Measurements from ENCODE around the gene ALG3.
A peak's percentile ranks its signal among the peaks of the same experiment; 100 is the strongest.

ALG3 gene

DNA sequence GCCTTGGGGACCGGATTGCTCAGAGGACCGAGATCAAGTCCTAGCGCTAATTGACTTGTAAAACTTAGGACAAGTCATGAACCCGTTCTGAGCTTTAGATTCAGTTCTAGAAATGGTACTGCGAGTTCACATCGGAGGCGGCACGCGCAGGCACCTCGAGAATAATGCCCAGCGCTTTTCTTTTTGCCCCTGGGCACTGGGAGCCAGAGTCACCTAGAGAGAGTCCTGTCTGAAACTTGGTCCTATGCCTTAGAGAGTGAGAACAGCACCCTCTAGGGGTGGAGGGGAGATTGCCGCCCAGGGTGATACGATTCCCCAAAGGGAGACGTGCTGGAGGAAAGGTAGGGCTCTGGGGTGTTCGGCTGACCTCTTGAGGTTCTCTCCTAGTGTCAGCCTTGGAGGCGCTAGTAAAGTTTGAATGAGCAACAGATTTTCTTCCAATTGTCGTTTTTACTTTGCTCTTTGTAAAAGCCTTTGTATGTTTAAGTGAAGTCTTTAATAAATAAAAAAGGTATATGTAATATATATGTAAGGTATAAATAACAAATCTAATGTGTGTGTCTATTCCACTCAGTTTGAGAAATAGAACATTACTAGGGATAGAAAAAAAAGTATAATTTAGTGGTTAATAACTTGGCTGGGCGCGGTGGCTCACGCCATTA is 1.5 kb upstream of the ALG3 start:
- WGBS (ENCODE audit: insufficient coverage) = under 1% methylated on average over 9 of the region's 20 CpGs
- Histone ChIP-seq H3K27me3 (replicated peaks in 2 of 5; ENCODE audit: control insufficient read depth in 4 of 5, insufficient read depth in 5 of 5, low read length in 4 of 5) (no peaks in the 10 kb centered on the region), H3K4me1 (ENCODE audit: control extremely low read depth in 1 of 4, control insufficient read depth in 4 of 4, insufficient read depth in 4 of 4, low read length in 3 of 4) (peaks cover 5 to 23% (median 17%) of the 10 kb centered on the region in 4 experiments), H3K9me3 (ENCODE audit: control extremely low read depth in 1 of 5, control insufficient read depth in 4 of 5, insufficient read depth in 2 of 5, low read depth in 1 of 5, low read length in 4 of 5) (no peaks in the 10 kb centered on the region), H3K27ac (ENCODE audit: insufficient read depth in 1 of 2, low read depth in 1 of 2, low read length in 2 of 2, poor library complexity in 1 of 2, severe bottlenecking in 2 of 2) (peak overlapping the region; percentile 25 to 92), H3K4me3 (ENCODE audit: control insufficient read depth in 1 of 7, extremely low read depth in 1 of 7, insufficient read depth in 4 of 7, low read depth in 2 of 7, low read length in 6 of 7) (peak overlapping the region; percentile 76 to 100 (median 89)), H3K36me3 (ENCODE audit: control insufficient read depth in 4 of 4, insufficient read depth in 4 of 4, low read length in 3 of 4) (peaks cover 0 to 11% (median 5%) of the 10 kb centered on the region in 4 experiments)
- POLR2A ChIA-PET = no interaction called here
- peak; percentile 90 to 94 (median 92) for DNase-seq
- CTCF ChIA-PET = interaction anchor here (0.7 to 10.4 kb wide), 15 partner anchors 8 to 354 kb away, joined by 3 to 70 read pairs (median 4); partner anchors contain the start of genes ABCF3 and VWA5B2

DNA sequence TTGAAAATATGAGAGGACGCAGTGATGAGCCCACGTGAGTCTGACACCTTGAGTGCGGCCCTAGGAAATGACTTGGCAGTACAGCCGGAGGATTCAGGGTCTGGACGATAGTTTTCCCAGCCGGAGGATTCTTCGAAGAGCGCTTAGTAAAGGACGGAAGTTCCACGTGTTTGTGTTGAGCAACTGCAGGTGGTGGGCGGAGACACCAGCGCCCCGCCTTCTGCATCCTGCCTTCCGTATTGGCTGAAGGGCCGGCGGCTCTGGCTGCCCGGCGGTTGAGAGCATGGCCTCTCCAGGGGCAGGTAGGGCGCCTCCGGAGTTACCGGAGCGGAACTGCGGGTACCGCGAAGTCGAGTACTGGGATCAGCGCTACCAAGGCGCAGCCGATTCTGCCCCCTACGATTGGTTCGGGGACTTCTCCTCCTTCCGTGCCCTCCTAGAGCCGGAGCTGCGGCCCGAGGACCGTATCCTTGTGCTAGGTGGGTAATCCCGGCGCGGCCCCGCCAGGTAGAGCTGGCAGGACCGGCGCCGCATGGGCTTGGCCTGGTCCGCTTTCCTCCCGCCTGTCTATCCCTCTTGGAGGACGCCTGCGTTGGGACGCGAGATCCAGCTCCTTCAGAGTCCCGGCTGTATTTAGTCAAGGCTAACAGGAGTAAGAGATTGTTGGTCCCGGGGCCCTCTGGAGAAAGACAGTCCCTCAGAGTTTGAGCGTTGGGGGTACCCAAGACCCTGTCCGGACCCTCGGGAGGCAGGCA is 827 bp upstream of the ALG3 start, which contains the start of gene EEF1AKMT4:
TSS of gene EEF1AKMT4 (plus strand) at position 261 of the 755 bp plus-strand sequence. CDS start at position 284, 23 bp downstream.
- Histone ChIP-seq H3K36me3 (ENCODE audit: control insufficient read depth in 4 of 4, insufficient read depth in 4 of 4, low read length in 3 of 4) (peaks cover 0 to 18% (median 9%) of the 10 kb centered on the region in 4 experiments), H3K9me3 (ENCODE audit: control extremely low read depth in 1 of 5, control insufficient read depth in 4 of 5, insufficient read depth in 2 of 5, low read depth in 1 of 5, low read length in 4 of 5) (no peaks in the 10 kb centered on the region), H3K27me3 (replicated peaks in 2 of 5; ENCODE audit: control insufficient read depth in 4 of 5, insufficient read depth in 5 of 5, low read length in 4 of 5) (no peaks in the 10 kb centered on the region), H3K27ac (ENCODE audit: insufficient read depth in 1 of 2, low read depth in 1 of 2, low read length in 2 of 2, poor library complexity in 1 of 2, severe bottlenecking in 2 of 2) (peak within 1 kb of the TSS; percentile 56 to 92), H3K4me3 (ENCODE audit: control insufficient read depth in 1 of 7, extremely low read depth in 1 of 7, insufficient read depth in 4 of 7, low read depth in 2 of 7, low read length in 6 of 7) (peak within 1 kb of the TSS; percentile 76 to 100 (median 89)), H3K4me1 (ENCODE audit: control extremely low read depth in 1 of 4, control insufficient read depth in 4 of 4, insufficient read depth in 4 of 4, low read length in 3 of 4) (peaks cover 5 to 23% (median 17%) of the 10 kb centered on the region in 4 experiments)
- ChIA-PET POLR2A (no interaction called here), CTCF (interaction anchor here (0.7 to 10.4 kb wide), 15 partner anchors 8 to 354 kb away, joined by 3 to 70 read pairs (median 4); partner anchors contain the start of genes ABCF3 and VWA5B2)
- WGBS (ENCODE audit: insufficient coverage) = 0% methylated on average over 39 of the region's 54 CpGs
- DNase-seq = peak; percentile 99

DNA sequence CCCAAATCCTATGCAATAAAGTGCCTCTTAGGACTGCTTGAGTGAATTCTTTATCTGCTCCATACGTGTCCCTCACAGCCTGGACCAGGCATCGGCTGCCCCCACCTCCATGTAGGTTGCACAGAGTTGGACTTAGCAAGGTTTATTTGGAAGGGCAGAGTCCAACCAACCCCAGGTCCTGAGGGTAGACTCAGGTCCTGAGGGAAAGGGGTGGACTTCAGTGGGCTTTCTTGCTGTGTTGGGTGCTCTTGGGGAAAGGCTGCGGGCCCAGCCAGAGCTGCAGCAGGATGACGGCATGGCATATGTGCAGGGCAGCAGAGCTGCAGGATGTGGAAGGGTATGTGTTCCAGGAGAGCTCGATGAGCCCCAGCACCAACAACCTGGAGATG is 6.5 kb downstream of the ALG3 start:
- WGBS (ENCODE audit: insufficient coverage) = 100% methylated on average over 4 of the region's 5 CpGs
- peaks cover 0 to 5% (median under 1%) of the 10 kb centered on the region in 4 experiments for H3K4me1 ChIP-seq (ENCODE audit: control extremely low read depth in 1 of 4, control insufficient read depth in 4 of 4, insufficient read depth in 4 of 4, low read length in 3 of 4)
- ChIA-PET POLR2A (no interaction called here), CTCF (interaction anchor here (1.3 to 5.6 kb wide), 4 partner anchors 8 to 97 kb away, joined by 3 to 79 read pairs (median 4); partner anchors contain the start of genes EEF1AKMT4 and VWA5B2)
- no peak overlapping the region for H3K27ac ChIP-seq (ENCODE audit: insufficient read depth in 1 of 2, low read depth in 1 of 2, low read length in 2 of 2, poor library complexity in 1 of 2, severe bottlenecking in 2 of 2)
- no peaks in the 10 kb centered on the region for H3K9me3 ChIP-seq (ENCODE audit: control extremely low read depth in 1 of 5, control insufficient read depth in 4 of 5, insufficient read depth in 2 of 5, low read depth in 1 of 5, low read length in 4 of 5)
- no peaks in the 10 kb centered on the region for H3K27me3 ChIP-seq (replicated peaks in 2 of 5; ENCODE audit: control insufficient read depth in 4 of 5, insufficient read depth in 5 of 5, low read length in 4 of 5)
- peaks cover 0 to 47% (median 34%) of the 10 kb centered on the region in 4 experiments for H3K36me3 ChIP-seq (ENCODE audit: control insufficient read depth in 4 of 4, insufficient read depth in 4 of 4, low read length in 3 of 4)
- H3K4me3 ChIP-seq (ENCODE audit: control insufficient read depth in 1 of 7, extremely low read depth in 1 of 7, insufficient read depth in 4 of 7, low read depth in 2 of 7, low read length in 6 of 7) = no peak overlapping the region
- no peak for DNase-seq

DNA sequence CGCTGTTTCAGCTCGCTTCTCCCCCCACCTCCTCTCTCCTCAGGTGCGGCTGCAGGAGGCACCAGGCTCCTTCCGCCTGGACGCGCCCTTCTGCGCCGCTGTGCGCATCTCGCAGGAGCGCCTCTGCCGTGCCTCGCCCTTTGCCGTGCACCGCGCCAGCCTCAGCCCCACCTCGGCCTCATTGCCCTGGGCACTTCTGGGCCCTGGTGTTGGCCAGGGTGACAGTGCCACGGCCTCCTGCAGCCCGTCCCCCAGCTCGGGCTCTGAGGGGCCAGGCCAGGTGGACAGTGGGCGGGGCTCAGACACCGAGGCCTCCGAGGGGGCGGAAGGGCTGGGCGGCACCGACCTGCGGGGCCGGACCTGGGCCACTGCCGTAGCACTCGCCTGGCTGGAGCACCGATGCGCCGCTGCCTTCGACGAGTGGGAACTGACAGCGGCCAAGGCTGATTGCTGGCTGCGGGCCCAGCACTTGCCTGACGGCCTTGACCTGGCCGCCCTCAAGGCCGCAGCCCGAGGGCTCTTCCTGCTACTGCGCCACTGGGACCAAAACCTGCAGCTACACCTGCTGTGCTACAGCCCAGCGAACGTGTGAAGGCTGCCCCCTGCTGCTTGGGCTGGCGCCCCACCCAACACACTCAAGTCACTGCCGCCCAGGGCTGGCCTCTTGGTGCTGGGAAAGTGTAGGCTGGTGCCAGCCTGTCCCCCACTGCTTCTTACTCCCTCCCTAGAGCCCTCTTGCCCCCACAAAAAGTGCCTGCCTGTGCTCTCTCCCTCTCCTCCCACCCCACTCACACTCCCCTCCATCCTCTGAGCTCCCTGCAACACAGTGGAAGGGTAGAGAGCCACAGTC is 7.1 kb downstream of the ALG3 start:
- peaks cover 0 to 5% (median 2%) of the 10 kb centered on the region in 4 experiments for H3K4me1 ChIP-seq (ENCODE audit: control extremely low read depth in 1 of 4, control insufficient read depth in 4 of 4, insufficient read depth in 4 of 4, low read length in 3 of 4)
- ChIA-PET POLR2A (interaction anchor here (0.9 kb wide), 1 partner anchor 107 kb away, joined by 3 read pairs; the partner anchor contains the start of gene EIF2B5), CTCF (interaction anchor here (1.0 to 5.6 kb wide), 9 partner anchors 8 to 382 kb away, joined by 3 to 79 read pairs (median 3); partner anchors contain the start of genes EEF1AKMT4 and VWA5B2)
- peak in 2 of 3 donors; percentile 37 to 62 for DNase-seq
- peaks cover 0 to 47% (median 34%) of the 10 kb centered on the region in 4 experiments for H3K36me3 ChIP-seq (ENCODE audit: control insufficient read depth in 4 of 4, insufficient read depth in 4 of 4, low read length in 3 of 4)
- WGBS (ENCODE audit: insufficient coverage) = 81% methylated on average over 38 of the region's 46 CpGs
- no peak overlapping the region for H3K4me3 ChIP-seq (ENCODE audit: control insufficient read depth in 1 of 7, extremely low read depth in 1 of 7, insufficient read depth in 4 of 7, low read depth in 2 of 7, low read length in 6 of 7)
- H3K27me3 ChIP-seq (replicated peaks in 2 of 5; ENCODE audit: control insufficient read depth in 4 of 5, insufficient read depth in 5 of 5, low read length in 4 of 5) = no peaks in the 10 kb centered on the region
- no peak overlapping the region for H3K27ac ChIP-seq (ENCODE audit: insufficient read depth in 1 of 2, low read depth in 1 of 2, low read length in 2 of 2, poor library complexity in 1 of 2, severe bottlenecking in 2 of 2)
- no peaks in the 10 kb centered on the region for H3K9me3 ChIP-seq (ENCODE audit: control extremely low read depth in 1 of 5, control insufficient read depth in 4 of 5, insufficient read depth in 2 of 5, low read depth in 1 of 5, low read length in 4 of 5)

DNA sequence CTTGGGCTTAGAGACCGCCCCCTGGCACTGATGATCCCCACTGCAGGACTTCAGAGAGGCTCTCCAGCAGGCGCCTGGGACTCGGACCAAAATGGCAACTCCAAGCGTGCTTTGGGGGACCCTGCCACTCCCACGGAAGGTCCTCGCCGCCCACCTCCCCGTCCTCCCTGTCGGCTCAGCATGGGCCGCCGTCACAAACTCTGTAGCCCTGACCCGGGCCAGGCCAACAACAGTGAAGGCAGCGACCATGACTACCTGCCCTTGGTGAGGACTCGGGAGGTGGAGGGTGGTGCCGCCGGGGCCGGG is 7.7 kb downstream of the ALG3 start:
- no peak overlapping the region for H3K27ac ChIP-seq (ENCODE audit: insufficient read depth in 1 of 2, low read depth in 1 of 2, low read length in 2 of 2, poor library complexity in 1 of 2, severe bottlenecking in 2 of 2)
- CTCF ChIA-PET = interaction anchor here (1.0 to 5.6 kb wide), 9 partner anchors 9 to 381 kb away, joined by 3 to 79 read pairs (median 4); partner anchors contain the start of genes EEF1AKMT4 and VWA5B2
- no peak for DNase-seq
- 82% methylated on average over 17 of the region's 17 CpGs for WGBS (ENCODE audit: insufficient coverage)
- no peaks in the 10 kb centered on the region for H3K27me3 ChIP-seq (replicated peaks in 2 of 5; ENCODE audit: control insufficient read depth in 4 of 5, insufficient read depth in 5 of 5, low read length in 4 of 5)
- no peaks in the 10 kb centered on the region for H3K9me3 ChIP-seq (ENCODE audit: control extremely low read depth in 1 of 5, control insufficient read depth in 4 of 5, insufficient read depth in 2 of 5, low read depth in 1 of 5, low read length in 4 of 5)
- peaks cover 0 to 6% (median 3%) of the 10 kb centered on the region in 4 experiments for H3K4me1 ChIP-seq (ENCODE audit: control extremely low read depth in 1 of 4, control insufficient read depth in 4 of 4, insufficient read depth in 4 of 4, low read length in 3 of 4)
- no peak overlapping the region for H3K4me3 ChIP-seq (ENCODE audit: control insufficient read depth in 1 of 7, extremely low read depth in 1 of 7, insufficient read depth in 4 of 7, low read depth in 2 of 7, low read length in 6 of 7)
- H3K36me3 ChIP-seq (ENCODE audit: control insufficient read depth in 4 of 4, insufficient read depth in 4 of 4, low read length in 3 of 4) = peaks cover 0 to 43% (median 34%) of the 10 kb centered on the region in 4 experiments
- POLR2A ChIA-PET = interaction anchor here (0.9 kb wide), 1 partner anchor 106 kb away, joined by 3 read pairs; the partner anchor contains the start of gene EIF2B5

DNA sequence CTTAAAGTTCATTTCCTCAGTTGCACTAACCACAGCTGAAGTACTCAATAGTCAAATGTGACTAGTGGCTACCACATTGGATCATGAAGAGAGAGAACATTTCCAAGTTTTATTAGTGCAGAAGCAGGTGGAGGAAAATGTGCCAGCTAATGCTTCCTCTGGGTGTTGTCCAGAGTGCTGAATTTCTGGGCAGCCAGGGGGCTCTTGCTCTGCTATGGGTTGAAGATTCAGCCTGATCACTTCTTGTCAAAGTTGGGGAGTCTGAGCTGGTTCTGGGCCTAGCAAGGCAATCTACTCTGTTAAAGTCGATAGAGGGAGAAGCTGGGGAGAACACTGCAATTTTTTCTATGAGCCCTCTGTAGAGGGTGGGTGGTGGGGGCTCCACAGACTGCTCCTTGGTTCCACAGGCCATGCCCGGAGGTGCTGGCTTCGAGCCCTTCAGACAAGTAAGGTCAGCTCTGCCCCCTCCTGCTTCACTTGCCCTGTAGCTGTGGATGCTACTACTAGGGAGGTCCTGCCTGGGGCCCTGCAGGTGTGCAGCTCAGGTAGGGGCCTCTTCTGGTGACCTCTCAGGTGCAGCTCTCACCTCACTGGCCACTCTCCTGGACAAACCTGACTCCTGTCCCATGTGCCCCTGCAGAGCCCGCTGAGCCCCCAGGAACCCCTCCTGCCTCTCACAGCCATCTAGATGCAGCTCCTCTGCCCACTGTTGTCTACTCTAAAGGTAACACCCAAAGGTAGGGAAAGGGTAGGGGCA is 8.2 kb downstream of the ALG3 start:
- H3K4me3 ChIP-seq (ENCODE audit: control insufficient read depth in 1 of 7, extremely low read depth in 1 of 7, insufficient read depth in 4 of 7, low read depth in 2 of 7, low read length in 6 of 7) = no peak overlapping the region
- peaks cover 0 to 41% (median 30%) of the 10 kb centered on the region in 4 experiments for H3K36me3 ChIP-seq (ENCODE audit: control insufficient read depth in 4 of 4, insufficient read depth in 4 of 4, low read length in 3 of 4)
- H3K9me3 ChIP-seq (ENCODE audit: control extremely low read depth in 1 of 5, control insufficient read depth in 4 of 5, insufficient read depth in 2 of 5, low read depth in 1 of 5, low read length in 4 of 5) = no peaks in the 10 kb centered on the region
- POLR2A ChIA-PET = interaction anchor here (0.8 to 1.7 kb wide), 3 partner anchors 11 to 21 kb away, joined by 3 to 4 read pairs (median 4); partner anchors contain the start of genes CAMK2N2 and VWA5B2
- CTCF ChIA-PET = interaction anchor here (0.6 to 5.6 kb wide), 11 partner anchors 9 to 381 kb away, joined by 3 to 79 read pairs (median 4); partner anchors contain the start of genes EEF1AKMT4 and VWA5B2
- 88% methylated on average over 4 of the region's 4 CpGs for WGBS (ENCODE audit: insufficient coverage)
- H3K27me3 ChIP-seq (replicated peaks in 2 of 5; ENCODE audit: control insufficient read depth in 4 of 5, insufficient read depth in 5 of 5, low read length in 4 of 5) = no peaks in the 10 kb centered on the region
- H3K4me1 ChIP-seq (ENCODE audit: control extremely low read depth in 1 of 4, control insufficient read depth in 4 of 4, insufficient read depth in 4 of 4, low read length in 3 of 4) = peaks cover 0 to 6% (median 3%) of the 10 kb centered on the region in 4 experiments
- H3K27ac ChIP-seq (ENCODE audit: insufficient read depth in 1 of 2, low read depth in 1 of 2, low read length in 2 of 2, poor library complexity in 1 of 2, severe bottlenecking in 2 of 2) = no peak overlapping the region
- peak in 2 of 3 donors; percentile 56 to 62 for DNase-seq

Data from common myeloid progenitor, CD34-positive (primary cell).